ENCODE data around the gene TRIO. TPM values are rescaled to one million over a fixed set of nuclear protein-coding genes. Genes with fewer than 3 reads are reported as not detected.

The TRIO gene
- total and polyA plus RNA-seq, 2 donors (not counting 3 experiments of a cell fraction or from before 2014, with no cell fraction given): 82.9 to 248 TPM

GRCh38 chr5:14347522-14347921 lies 204.4 kb downstream of the TRIO start:
- BruUV-seq (replicated peaks): no TSS peak
- peaks cover 2 to 4% of the 10 kb centered on the region in 2 experiments for H3K36me3 ChIP-seq (ENCODE audit: control insufficient read depth in 2 of 2, extremely low read depth in 1 of 2, insufficient read depth in 2 of 2, low read length in 2 of 2)
- DNase-seq (ENCODE audit: low read depth, low spot score) (no peak), FAIRE-seq (no peak)
- H3K4me3 ChIP-seq (replicated peaks in 1 of 3; ENCODE audit: insufficient read depth in 1 of 3, low read depth in 1 of 3, low read length in 3 of 3): no peak overlapping the region
- no peak overlapping the region for H3K27ac ChIP-seq (ENCODE audit: insufficient read depth, low read depth, low read length)
- H3K9me3 ChIP-seq (replicated peaks; ENCODE audit: control insufficient read depth, insufficient read depth, low read length): no peaks in the 10 kb centered on the region
- peaks cover 39% of the 10 kb centered on the region for H3K79me2 ChIP-seq (ENCODE audit: control insufficient read depth, insufficient read depth, low read length)
- peaks cover 4% of the 10 kb centered on the region for H3K4me1 ChIP-seq (ENCODE audit: control insufficient read depth, extremely low read depth, insufficient read depth, low read length)
- H3K4me2 ChIP-seq (ENCODE audit: insufficient read depth, low read length): no peak overlapping the region
- dilution Hi-C loops (cut with MboI; ENCODE audit: extremely low pct_ligation_motif_present, low sequenced_read_pairs): no loop called here
- H3K9ac ChIP-seq (replicated peaks; ENCODE audit: extremely low read depth, insufficient read depth, low read length): no peak overlapping the region
- H3K9me1 ChIP-seq (replicated peaks; ENCODE audit: control insufficient read depth, extremely low read depth, insufficient read depth, low read length): no peaks in the 10 kb centered on the region
- TF ChIP-seq POLR2A (IDR thresholded peaks at IDR 0.05; ENCODE audit: low read depth, low read length) (no peak), FOS (IDR thresholded peaks at IDR 0.05; ENCODE audit: borderline replicate concordance, insufficient read depth, low read length) (no peak), JUN (IDR thresholded peaks at IDR 0.05; ENCODE audit: borderline replicate concordance, insufficient read depth, insufficient read length, low read depth) (no peak), EZH2 (IDR thresholded peaks at IDR 0.05; ENCODE audit: borderline replicate concordance, low read depth, low read length, severe bottlenecking) (no peak), MAX (IDR thresholded peaks at IDR 0.05; ENCODE audit: insufficient read depth, insufficient read length) (no peak), GATA2 (IDR thresholded peaks at IDR 0.05; ENCODE audit: insufficient read depth, insufficient read length, low read depth, low read length) (no peak), CTCF (IDR thresholded peaks at IDR 0.05; ENCODE audit: extremely low read depth in 1 of 2, insufficient read depth in 1 of 2, low read depth in 1 of 2, low read length in 2 of 2) (no peak), MYC (IDR thresholded peaks at IDR 0.05; ENCODE audit: low read depth, low read length) (no peak), POLR2AphosphoS5 (IDR thresholded peaks at IDR 0.05; ENCODE audit: insufficient read depth, low read depth, low read length) (no peak)
- no peaks in the 10 kb centered on the region for H3K27me3 ChIP-seq (ENCODE audit: control insufficient read depth in 2 of 2, insufficient read depth in 2 of 2, low read length in 2 of 2)
- no peaks in the 10 kb centered on the region for H4K20me1 ChIP-seq (replicated peaks; ENCODE audit: control insufficient read depth, extremely low read depth, insufficient read depth, low read length)
- no peak overlapping the region for H2AFZ ChIP-seq (ENCODE audit: low read depth, low read length)
- intact Hi-C loops (cut with micrococcal nuclease): no loop called here
- CTCF ChIA-PET: no interaction called here
- POLR2A ChIA-PET: no interaction called here
